ENCODE data around the gene GPS1. TPM values are rescaled to one million over a fixed set of nuclear protein-coding genes. Genes with fewer than 3 reads are reported as not detected.

GPS1 gene
- total and polyA plus RNA-seq, 4 donors = 63.4 to 165 (median 138) TPM

DNA sequence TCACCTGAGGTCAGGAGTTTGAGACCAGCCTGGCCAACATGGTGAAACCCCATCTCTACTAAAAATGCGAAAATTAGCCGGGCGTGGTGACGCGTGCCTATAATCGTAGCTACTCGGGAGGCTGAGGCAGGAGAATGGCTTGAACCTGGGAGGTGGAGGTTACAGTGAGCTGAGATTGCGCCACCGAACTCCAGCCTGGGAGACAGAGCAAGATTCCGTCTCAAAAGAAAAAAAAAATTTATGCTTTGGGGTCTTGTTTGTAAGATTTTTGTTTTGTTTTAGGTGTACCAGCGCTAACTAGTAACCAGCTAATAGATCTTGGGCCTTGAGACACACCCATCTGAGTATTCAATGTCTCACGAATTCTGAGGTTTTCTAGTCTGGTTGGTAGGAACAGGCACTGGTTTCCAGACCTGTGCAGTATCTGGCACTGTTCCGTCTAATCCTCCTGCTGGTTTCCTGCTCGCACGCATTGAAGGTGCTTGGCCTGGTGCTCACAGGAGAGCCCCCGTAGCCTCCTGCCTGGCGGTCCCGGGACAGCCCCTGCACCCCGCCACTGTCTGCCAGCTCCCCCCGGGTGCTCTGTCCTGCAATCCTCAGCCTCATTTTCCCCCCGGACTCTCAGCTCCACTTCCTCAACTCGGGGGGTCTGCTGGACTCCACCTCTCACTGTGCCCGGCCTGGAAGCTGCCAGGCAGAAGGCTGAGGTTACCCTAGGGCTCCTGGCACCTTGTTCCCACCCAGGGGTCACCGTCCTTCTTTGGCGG is 24.5 kb downstream of the GPS1 start:
- Histone ChIP-seq H3K4me3 (ENCODE audit: low read depth, low read length) (no peak overlapping the region), H3K36me3 (ENCODE audit: control insufficient read depth, insufficient read depth, low read length) (peaks cover 43% of the 10 kb centered on the region), H3K27me3 (ENCODE audit: control insufficient read depth, insufficient read depth, low read length) (no peaks in the 10 kb centered on the region), H3K27ac (ENCODE audit: low read depth, low read length) (no peak overlapping the region), H3K4me1 (ENCODE audit: control insufficient read depth, insufficient read depth, low read length) (peaks cover 11% of the 10 kb centered on the region), H3K9me3 (ENCODE audit: control insufficient read depth, insufficient read depth, low read length) (no peaks in the 10 kb centered on the region)
- DNase-seq (ENCODE audit: low read depth in 4 of 6, low spot score in 6 of 6) = no peak
- WGBS (ENCODE audit: insufficient coverage) = 85% methylated on average over 19 of the region's 25 CpGs

DNA sequence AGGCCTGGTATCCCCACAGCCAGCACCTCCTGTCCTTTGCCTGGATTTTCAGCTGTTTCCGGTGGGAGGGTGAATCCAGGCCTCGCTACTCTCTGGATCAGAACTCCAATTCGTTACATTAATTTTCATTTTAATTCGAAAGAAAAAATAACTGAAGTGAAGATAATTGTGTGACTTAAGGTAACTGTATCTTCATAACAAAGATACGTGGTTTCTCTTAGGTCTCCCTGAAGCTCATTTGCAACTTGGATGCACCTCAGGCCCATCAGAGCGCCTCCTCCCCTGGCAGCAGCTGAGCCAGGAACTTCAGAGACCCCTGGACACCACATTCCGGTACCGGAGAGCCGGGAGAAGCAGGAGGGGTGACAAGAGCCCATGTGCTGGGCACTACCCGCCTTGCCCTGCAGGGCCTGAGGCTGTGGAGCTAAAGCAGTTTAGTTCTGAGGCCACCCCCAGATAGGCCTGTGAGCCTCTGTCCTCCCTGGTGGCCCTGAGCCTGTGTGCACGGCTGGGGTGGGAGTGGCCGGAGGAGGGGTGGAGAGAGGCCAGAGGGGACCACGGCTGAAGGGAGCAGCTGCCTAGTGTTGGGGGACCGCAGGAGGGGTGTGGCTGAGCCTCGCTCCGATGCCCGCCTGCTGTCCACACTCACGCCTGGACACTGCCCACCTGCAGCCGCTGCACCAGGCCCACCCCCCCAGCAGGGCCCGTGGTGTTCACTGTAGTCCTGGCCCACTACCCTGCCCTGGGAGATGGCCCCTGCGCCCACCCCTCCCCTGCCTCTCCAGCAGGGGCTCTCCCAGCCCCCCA is 25.3 kb downstream of the GPS1 start:
- Histone ChIP-seq H3K36me3 (ENCODE audit: control insufficient read depth, insufficient read depth, low read length) (peaks cover 51% of the 10 kb centered on the region), H3K27me3 (ENCODE audit: control insufficient read depth, insufficient read depth, low read length) (no peaks in the 10 kb centered on the region), H3K4me3 (ENCODE audit: low read depth, low read length) (no peak overlapping the region), H3K4me1 (ENCODE audit: control insufficient read depth, insufficient read depth, low read length) (peaks cover 11% of the 10 kb centered on the region), H3K9me3 (ENCODE audit: control insufficient read depth, insufficient read depth, low read length) (no peaks in the 10 kb centered on the region), H3K27ac (ENCODE audit: low read depth, low read length) (no peak overlapping the region)
- whole genome bisulfite sequencing (ENCODE audit: insufficient coverage) = 61% methylated on average over 12 of the region's 21 CpGs
- no peak for DNase-seq (ENCODE audit: low read depth in 4 of 6, low spot score in 6 of 6)

- Histone ChIP-seq H3K27ac (ENCODE audit: low read depth, low read length) (no peak overlapping the region), H3K27me3 (ENCODE audit: control insufficient read depth, insufficient read depth, low read length) (no peaks in the 10 kb centered on the region), H3K9me3 (ENCODE audit: control insufficient read depth, insufficient read depth, low read length) (no peaks in the 10 kb centered on the region), H3K4me1 (ENCODE audit: control insufficient read depth, insufficient read depth, low read length) (peaks cover 11% of the 10 kb centered on the region), H3K4me3 (ENCODE audit: low read depth, low read length) (no peak overlapping the region), H3K36me3 (ENCODE audit: control insufficient read depth, insufficient read depth, low read length) (peaks cover 59% of the 10 kb centered on the region)
- DNase-seq (ENCODE audit: low read depth in 4 of 6, low spot score in 6 of 6) = peak in 1 of 6 donors; percentile 35
- WGBS (ENCODE audit: insufficient coverage) = 63% methylated on average over 19 of the region's 28 CpGs
Observed at GRCh38 chr17:82077617-82078358, 26.1 kb downstream of the GPS1 start.

GRCh38 chr17:82078433-82078832 is 26.7 kb downstream of the GPS1 start:
- peaks cover 66% of the 10 kb centered on the region for H3K36me3 ChIP-seq (ENCODE audit: control insufficient read depth, insufficient read depth, low read length)

DNA sequence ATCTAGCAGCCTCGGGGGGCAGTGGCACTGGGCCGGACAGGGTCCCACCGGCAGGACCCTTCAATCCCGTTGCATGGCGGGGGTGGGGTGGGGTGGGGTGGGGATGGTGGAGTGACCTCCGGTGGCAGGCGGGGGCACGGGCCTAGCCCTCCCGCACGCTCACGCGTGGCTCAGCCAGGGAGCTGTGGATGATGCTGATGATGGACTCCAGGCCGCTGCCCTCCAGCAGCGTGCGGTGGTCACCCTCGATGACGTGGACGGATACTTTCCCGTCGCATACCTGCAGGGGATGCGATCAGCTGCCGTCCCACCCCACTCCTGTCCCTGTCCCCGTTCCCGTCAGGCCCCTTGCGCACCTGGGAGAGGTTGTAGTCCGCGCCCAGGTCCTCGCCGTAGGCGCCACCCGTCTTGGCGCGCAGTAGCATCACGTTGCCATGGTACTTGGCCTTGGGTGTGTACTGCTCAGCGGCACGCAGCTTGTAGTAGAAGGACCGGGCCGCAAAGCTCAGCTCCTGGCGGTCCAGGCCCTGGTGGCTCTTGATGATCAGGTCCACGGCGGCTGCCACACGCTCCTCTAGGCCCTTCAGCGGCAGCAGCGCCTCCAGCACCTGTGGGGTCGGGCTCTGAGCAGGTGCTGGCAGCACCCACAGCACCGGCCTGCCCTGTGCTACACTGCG is 27.4 kb downstream of the GPS1 start:
- Histone ChIP-seq H3K27ac (ENCODE audit: low read depth, low read length) (no peak overlapping the region), H3K4me1 (ENCODE audit: control insufficient read depth, insufficient read depth, low read length) (peaks cover 11% of the 10 kb centered on the region), H3K36me3 (ENCODE audit: control insufficient read depth, insufficient read depth, low read length) (peaks cover 73% of the 10 kb centered on the region), H3K9me3 (ENCODE audit: control insufficient read depth, insufficient read depth, low read length) (no peaks in the 10 kb centered on the region), H3K27me3 (ENCODE audit: control insufficient read depth, insufficient read depth, low read length) (no peaks in the 10 kb centered on the region), H3K4me3 (ENCODE audit: low read depth, low read length) (no peak overlapping the region)
- 94% methylated on average over 40 of the region's 47 CpGs for WGBS (ENCODE audit: insufficient coverage)
- no peak for DNase-seq (ENCODE audit: low read depth in 4 of 6, low spot score in 6 of 6)

More at GRCh38 chr17:82078433-82078832, 26.7 kb downstream of the GPS1 start:
- Histone ChIP-seq H3K4me3 (ENCODE audit: low read depth, low read length) (no peak overlapping the region), H3K27ac (ENCODE audit: low read depth, low read length) (no peak overlapping the region), H3K4me1 (ENCODE audit: control insufficient read depth, insufficient read depth, low read length) (peaks cover 11% of the 10 kb centered on the region), H3K27me3 (ENCODE audit: control insufficient read depth, insufficient read depth, low read length) (no peaks in the 10 kb centered on the region), H3K9me3 (ENCODE audit: control insufficient read depth, insufficient read depth, low read length) (no peaks in the 10 kb centered on the region)
- WGBS (ENCODE audit: insufficient coverage) = 88% methylated on average over 17 of the region's 18 CpGs
- no peak for DNase-seq (ENCODE audit: low read depth in 4 of 6, low spot score in 6 of 6)

GRCh38 chr17:82080048-82080788 is 28.5 kb downstream of the GPS1 start:
- peaks cover 84% of the 10 kb centered on the region for H3K36me3 ChIP-seq (ENCODE audit: control insufficient read depth, insufficient read depth, low read length)
- DNase-seq (ENCODE audit: low read depth in 4 of 6, low spot score in 6 of 6) = no peak
- no peak overlapping the region for H3K27ac ChIP-seq (ENCODE audit: low read depth, low read length)
- H3K27me3 ChIP-seq (ENCODE audit: control insufficient read depth, insufficient read depth, low read length) = no peaks in the 10 kb centered on the region
- H3K4me1 ChIP-seq (ENCODE audit: control insufficient read depth, insufficient read depth, low read length) = peaks cover 11% of the 10 kb centered on the region
- WGBS (ENCODE audit: insufficient coverage) = 92% methylated on average over 36 of the region's 36 CpGs
- no peaks in the 10 kb centered on the region for H3K9me3 ChIP-seq (ENCODE audit: control insufficient read depth, insufficient read depth, low read length)
- no peak overlapping the region for H3K4me3 ChIP-seq (ENCODE audit: low read depth, low read length)

DNA sequence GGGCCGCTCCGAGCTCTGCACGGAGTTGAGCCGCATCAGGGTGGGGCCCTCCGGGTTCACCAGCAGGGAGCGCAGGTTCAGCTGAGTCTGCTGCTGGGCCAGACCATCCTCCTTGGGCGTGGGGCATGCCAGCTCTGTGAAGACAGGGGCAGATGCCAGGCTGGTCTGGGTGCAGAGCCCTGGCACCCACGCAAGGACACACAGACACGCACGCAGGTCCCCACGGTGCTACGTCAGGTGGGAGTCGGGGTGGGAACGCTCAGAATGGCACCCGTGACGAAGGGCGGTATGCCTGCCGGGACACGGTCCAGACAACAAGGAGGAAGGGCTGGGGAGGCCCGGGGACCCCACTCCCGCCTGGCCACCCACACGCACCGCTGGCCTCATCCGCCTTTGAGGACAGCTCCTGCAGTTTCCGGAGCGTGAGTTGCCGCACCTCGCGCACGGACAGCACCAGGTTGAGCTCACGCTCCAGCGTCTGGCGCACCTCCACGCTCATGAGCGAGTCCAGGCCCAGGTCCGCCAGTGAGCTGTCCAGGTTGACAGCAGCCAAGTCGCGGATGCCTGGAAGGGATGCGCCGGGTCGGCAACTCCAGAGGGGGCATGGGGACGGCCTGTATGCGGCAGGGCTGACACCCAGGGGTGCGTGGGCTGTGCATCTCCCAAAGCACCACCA is 29.2 kb downstream of the GPS1 start:
- H3K4me3 ChIP-seq (ENCODE audit: low read depth, low read length) = no peak overlapping the region
- peaks cover 91% of the 10 kb centered on the region for H3K36me3 ChIP-seq (ENCODE audit: control insufficient read depth, insufficient read depth, low read length)
- DNase-seq (ENCODE audit: low read depth in 4 of 6, low spot score in 6 of 6) = no peak
- H3K27me3 ChIP-seq (ENCODE audit: control insufficient read depth, insufficient read depth, low read length) = no peaks in the 10 kb centered on the region
- H3K9me3 ChIP-seq (ENCODE audit: control insufficient read depth, insufficient read depth, low read length) = no peaks in the 10 kb centered on the region
- peaks cover 11% of the 10 kb centered on the region for H3K4me1 ChIP-seq (ENCODE audit: control insufficient read depth, insufficient read depth, low read length)
- 96% methylated on average over 44 of the region's 44 CpGs for WGBS (ENCODE audit: insufficient coverage)
- H3K27ac ChIP-seq (ENCODE audit: low read depth, low read length) = no peak overlapping the region

DNA sequence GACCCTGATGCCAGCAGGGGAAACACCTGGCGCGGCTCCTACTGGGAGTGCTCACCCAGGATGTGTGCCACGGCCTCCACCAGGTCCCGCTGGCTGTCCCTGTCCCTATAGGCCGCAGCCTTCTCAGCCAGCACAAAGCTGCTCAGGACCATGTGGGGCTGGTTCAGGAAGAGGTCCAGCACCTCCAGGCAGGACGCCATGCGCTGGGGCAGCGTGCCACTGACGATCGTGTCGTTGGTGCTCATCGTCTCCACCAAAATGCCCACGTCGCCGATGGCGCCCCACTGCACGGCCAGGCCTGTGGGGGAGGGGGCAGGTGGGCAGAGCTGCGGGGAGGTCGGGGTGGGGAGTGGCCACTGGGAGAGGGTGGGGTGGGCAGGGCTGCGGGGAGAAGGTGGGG is 29.8 kb downstream of the GPS1 start:
- H3K36me3 ChIP-seq (ENCODE audit: control insufficient read depth, insufficient read depth, low read length) = peaks cover 97% of the 10 kb centered on the region
- peaks cover 11% of the 10 kb centered on the region for H3K4me1 ChIP-seq (ENCODE audit: control insufficient read depth, insufficient read depth, low read length)
- H3K9me3 ChIP-seq (ENCODE audit: control insufficient read depth, insufficient read depth, low read length) = no peaks in the 10 kb centered on the region
- WGBS (ENCODE audit: insufficient coverage) = 86% methylated on average over 15 of the region's 20 CpGs
- no peak overlapping the region for H3K4me3 ChIP-seq (ENCODE audit: low read depth, low read length)
- no peak overlapping the region for H3K27ac ChIP-seq (ENCODE audit: low read depth, low read length)
- no peaks in the 10 kb centered on the region for H3K27me3 ChIP-seq (ENCODE audit: control insufficient read depth, insufficient read depth, low read length)
- no peak for DNase-seq (ENCODE audit: low read depth in 4 of 6, low spot score in 6 of 6)

All from spinal cord (tissue), 10 donors.